UCSD-AML1 (cell line): Measurements from ENCODE around the gene GRIN3A.
"Not testable (repeated sequence)": the region's sequence is repeated elsewhere in the genome, so short reads cannot be mapped to it uniquely, and the experiment has no call there.

Experiments used
- DNase-seq: peaks from one replicate; lab custom pipeline; 2025; ENCODE audit not compliant: unreplicated experiment; lab: John Stamatoyannopoulos, UW

Gene GRIN3A

DNA sequence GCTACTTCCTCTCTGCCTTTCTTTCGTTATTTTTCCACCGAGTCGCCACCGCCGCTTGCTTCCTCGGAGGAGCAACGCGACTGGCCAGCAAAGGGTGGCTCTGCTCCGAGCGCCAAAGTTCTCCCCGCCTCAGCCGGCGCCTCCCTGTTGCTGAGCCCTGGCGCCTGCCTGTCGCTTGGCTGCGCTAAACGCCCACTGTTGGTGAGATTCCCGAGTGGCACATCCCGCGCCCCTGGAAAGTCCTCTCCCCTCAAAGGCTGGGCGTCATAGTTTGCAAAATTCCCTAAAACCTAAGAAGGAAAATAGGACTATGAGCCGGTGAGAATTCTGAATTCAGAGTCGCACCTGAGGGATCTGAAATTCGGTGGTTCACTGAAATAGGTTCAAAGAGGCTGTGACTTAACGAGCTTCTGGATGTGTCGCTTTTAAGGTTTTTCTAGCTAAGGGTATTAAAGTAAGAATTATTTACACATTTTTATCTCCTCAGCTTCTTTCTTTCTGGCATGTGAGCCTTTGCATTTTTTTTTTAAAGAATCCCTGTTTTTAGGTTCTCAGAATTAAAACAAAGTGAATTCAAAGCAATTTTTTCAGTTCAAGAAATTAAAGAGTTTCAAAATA, at the start of gene GRIN3A:
Gene GRIN3A, minus strand, starts transcription at position 82 of the 618 bp plus-strand sequence. CDS start 668 bp downstream, outside the sequence.
- no peak for DNase-seq

DNA sequence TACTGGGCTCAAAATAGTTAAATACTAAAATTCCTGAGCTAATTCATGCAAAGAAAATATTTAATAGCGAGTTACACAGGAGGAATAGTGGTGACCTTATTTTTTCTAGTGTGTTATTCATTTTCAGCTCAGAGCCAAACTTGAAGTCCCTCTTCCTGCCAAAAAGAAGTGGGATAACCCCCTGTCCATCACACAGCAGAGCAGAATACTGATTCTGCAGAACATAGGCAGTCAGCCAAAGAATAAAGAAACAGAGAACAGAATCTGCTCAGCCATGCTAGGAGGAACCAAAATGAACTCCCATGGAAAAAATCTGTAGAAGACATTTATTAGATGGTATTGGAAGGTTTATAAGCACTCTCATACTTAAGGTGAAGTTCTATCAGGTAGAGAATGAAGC, 49.4 kb upstream of the GRIN3A start:
- DNase-seq: no peak

- DNase-seq: no peak
Measured at GRCh38 chr9:101778332-101778731, 39.9 kb upstream of the GRIN3A start.

DNA sequence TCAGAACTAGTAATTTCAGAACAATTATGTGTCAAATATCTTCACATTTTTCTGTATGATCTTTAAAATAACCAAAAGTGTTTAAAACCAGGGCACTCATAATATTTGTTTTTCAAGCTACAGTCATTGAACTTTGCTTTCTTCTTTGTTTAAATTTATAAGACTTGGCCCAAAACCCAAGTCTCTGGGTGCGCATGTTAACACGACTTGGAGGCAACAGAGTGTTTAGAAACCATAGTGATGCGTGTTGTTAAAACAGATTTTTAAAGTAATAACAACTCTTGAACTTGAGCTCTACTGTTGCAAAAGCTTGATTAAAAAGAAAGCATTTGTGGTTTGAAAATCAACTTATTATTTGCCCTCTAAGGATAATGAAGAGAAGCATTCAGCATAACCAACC, 26.0 kb upstream of the GRIN3A start:
- DNase-seq: no peak

DNA sequence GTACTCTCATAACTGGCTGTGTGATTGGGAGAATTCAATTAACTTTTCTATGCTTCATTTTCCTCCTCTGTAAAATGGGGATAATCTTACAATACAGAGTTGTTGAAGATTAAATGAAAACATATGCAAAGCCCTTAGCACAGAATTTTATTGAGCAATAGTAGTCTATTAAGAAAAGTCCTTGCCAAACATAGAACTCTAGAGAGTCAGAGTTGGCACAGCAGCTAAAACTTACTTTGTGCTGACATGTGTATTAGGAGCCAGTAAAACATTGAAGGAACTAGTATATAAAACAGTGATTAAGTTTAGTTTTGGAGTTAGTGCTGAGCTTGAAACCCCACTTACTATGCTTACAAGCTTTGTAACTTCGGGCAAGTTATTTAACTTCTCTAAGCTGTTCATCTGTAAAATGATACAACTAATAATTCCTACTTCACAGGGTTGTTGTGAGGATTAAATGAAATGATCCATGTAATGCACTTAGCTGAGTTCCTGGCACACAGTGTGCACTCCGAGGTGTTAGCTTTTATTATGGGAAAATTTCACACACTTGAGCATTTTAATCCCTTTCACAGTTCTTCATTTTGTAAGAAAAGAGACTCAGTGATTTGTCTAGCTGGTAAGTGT, 20.0 kb upstream of the GRIN3A start:
- no peak for DNase-seq

DNA sequence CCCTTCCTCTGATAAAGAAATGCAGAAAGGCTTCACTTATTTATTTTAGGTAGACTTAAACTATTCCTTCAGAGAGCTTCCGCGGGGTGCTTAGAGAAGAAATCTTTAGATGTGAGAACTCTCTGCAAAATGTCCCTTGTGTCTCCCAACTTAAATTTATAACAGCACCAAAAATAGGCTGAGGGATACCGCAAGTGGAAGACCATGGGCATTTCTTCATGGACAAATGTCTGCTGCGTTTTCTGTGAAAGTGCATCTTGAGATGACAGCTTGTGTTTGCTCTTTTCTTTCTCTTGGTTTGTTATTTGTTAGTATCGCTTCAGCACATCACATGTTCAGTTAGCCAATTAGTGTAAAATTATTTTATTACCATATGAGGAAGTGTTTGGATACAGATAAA, 15.3 kb upstream of the GRIN3A start:
- DNase-seq: no peak

- DNase-seq: no peak
Measured at GRCh38 chr9:101751895-101752294, 13.4 kb upstream of the GRIN3A start.

- DNase-seq: no peak
Measured at GRCh38 chr9:101739311-101739710, 864 bp upstream of the GRIN3A start.

- no peak for DNase-seq
Measured at GRCh38 chr9:101737705-101738565, 512 bp downstream of the GRIN3A start.

GRCh38 chr9:101737165-101737704, 1.2 kb downstream of the GRIN3A start:
- no peak for DNase-seq

DNA sequence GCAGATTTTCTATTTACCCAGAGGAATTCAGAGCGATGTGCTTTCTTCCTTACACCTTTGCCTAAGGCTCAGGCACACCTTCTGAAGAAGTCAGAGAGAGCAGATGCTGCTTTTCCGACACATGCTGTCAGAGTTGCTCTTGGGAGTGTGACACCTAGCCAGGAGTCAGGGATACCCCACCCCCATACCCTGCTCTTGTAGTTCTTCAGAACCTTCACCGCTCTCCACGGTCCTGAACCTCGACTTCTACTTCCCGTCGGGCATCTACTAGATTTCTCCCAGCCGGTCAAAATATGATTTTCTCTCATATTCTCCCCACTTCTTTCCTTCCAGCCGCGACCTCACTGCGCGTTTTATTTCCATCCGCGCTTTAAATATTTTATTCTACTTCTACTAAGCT, 1.7 kb downstream of the GRIN3A start:
- DNase-seq: no peak

DNA sequence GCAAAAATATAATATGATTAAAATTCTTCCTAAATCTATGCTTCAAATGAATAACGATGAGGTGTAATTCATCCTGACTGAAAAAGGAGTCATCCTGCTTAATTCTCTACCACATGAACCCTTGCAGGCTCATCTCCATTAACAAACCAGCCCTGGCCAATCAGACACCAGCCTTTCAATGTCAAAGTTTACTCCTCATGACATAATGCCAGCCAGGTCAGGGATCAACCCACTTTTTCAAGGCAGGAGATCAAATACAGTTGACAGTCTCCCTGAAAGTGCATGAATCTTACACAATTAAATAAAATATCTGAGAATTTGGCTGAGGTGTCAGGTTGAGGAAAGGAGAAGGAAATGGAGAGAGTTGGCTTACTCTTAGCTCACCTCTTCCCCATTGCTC, 7.0 kb downstream of the GRIN3A start:
- no peak for DNase-seq

GRCh38 chr9:101727612-101728524, 10.6 kb downstream of the GRIN3A start:
- no peak for DNase-seq

DNA sequence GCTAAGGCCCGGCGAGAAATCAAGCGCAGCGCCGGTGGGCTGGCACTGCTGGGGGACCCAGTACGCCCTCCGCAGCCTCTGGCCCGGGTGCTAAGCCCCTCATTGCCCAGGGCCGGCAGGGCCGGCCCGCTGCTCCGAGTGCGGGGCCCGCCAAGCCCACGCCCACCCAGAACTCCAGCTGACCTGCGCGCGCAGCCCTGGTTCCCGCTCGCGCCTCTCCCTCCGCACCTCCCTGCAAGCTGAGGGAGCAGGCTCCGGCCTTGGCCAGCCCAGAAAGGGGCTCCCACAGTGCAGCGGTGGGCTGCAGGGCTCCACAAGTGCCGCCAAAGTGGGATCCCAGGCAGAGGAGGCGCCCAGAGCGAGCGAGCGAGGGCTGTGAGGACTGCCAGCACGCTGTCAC, 14.2 kb downstream of the GRIN3A start:
- DNase-seq: not testable (repeated sequence)

DNA sequence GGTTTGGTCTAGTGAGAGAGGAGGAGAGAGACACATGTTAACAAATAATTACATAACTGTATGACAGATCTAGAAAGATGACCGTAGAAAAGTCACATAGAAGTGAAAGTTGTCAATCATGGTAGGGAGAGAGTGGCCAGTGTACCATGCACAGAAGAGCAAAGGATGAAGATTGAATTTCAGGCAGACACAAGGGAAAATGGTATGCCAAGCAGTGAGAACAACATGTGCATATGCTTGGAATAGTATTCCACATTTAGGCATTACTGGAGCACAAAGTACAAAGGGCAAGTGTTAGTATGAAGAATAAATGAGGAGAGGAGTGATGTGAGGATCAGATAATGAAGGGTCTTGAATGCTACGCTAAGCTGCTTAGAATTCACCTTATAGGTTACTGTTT, 20.3 kb downstream of the GRIN3A start:
- DNase-seq: no peak

GRCh38 chr9:101716629-101717028, 21.8 kb downstream of the GRIN3A start:
- DNase-seq: no peak

DNA sequence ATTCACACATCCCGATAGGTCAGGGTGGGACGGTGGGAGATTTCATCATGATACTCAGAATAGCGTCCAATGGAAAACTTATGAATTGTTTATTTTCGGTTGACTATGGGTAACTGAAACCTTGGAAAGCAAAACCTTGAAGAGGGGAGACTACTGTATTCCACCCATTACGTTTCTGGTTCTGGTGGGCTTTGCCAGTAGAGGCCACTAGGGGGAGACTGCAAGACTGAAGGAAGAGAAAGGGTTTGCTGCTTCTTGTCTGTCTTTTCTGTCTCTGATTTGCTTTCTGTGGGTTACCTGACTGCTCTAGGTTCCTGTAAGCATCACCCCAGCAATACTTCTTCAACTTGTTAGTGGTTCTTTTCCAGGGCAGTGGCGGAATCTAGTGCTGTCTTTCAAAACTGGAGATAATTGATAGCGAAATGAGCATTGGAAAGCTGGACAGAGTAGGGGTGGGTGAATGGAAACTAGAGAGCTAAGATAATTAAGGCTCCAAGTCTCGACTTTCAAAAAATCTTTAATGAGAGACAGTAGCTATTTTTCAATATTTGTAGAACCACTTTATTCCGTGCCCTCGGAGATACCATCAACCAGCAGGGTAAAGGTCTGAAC, 27.0 kb downstream of the GRIN3A start:
- DNase-seq: peak; percentile 9

GRCh38 chr9:101708855-101709254, 29.6 kb downstream of the GRIN3A start:
- no peak for DNase-seq

DNA sequence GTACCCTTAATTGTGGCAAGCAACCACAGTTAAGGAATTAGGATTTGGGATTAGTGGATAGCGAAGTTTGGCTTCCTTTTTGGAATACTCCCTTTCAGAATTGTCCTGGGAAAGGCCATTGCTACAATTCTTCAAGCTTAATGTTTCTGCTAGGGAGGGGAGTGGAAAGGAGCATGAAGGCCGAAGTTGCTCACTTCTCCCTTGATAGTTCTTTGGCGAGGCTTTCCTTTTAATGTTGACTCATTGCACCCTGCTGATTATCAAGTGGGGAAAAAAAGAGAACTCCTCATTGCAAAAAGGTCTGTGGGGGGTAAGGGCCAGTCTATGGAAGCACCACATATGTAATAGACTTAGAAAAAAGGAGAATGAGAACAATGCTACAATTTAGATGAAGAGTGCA, 30.7 kb downstream of the GRIN3A start:
- DNase-seq: no peak

- DNase-seq: no peak
Measured at GRCh38 chr9:101706997-101707396, 31.4 kb downstream of the GRIN3A start.
